NCI-H460 (cell line): ENCODE results near the gene CTNNA3. TPM values are rescaled to one million over a fixed set of nuclear protein-coding genes. Genes with fewer than 3 reads are reported as not detected.

Experiments
- DNase-seq: peaks from one replicate; pipeline ENCODE4 v3.0.0-alpha.2; 2016; ENCODE audit warnings: low read depth; ENCODE audit errors: extremely low read depth
- total RNA-seq: library from RNA; depleted of rRNA; stranded (reverse); fragments of >200 nt; shearing (Covaris generic); gene quantifications from 2 replicates; pipeline ENCODE4 v1.2.3, GENCODE V29; 2014

CTNNA3 gene
- total RNA-seq, 1 experiment from 2014 or later, result 0.47 TPM

GRCh38 chr10:66737241-66737640 is 958.8 kb downstream of the CTNNA3 start:
- DNase-seq, result no peak

GRCh38 chr10:66723608-66724400 is 972.2 kb downstream of the CTNNA3 start:
- no peak for DNase-seq

- DNase-seq, result no peak
Observed at GRCh38 chr10:66719483-66719882, 976.5 kb downstream of the CTNNA3 start.

- DNase-seq, result no peak
Observed at GRCh38 chr10:66717231-66717981, 978.6 kb downstream of the CTNNA3 start.

- DNase-seq, result no peak
Observed at GRCh38 chr10:66714741-66715140, 981.3 kb downstream of the CTNNA3 start.

GRCh38 chr10:66713387-66713786 is 982.6 kb downstream of the CTNNA3 start:
- no peak for DNase-seq

- no peak for DNase-seq
Observed at GRCh38 chr10:66698069-66698468, 997.9 kb downstream of the CTNNA3 start.

GRCh38 chr10:66695046-66695445 is 1000.9 kb downstream of the CTNNA3 start:
- DNase-seq, result no peak

- DNase-seq, result no peak
Observed at GRCh38 chr10:66684581-66684980, 1011.4 kb downstream of the CTNNA3 start.

GRCh38 chr10:66680886-66681285 is 1015.1 kb downstream of the CTNNA3 start:
- no peak for DNase-seq

GRCh38 chr10:66678521-66678920 is 1017.5 kb downstream of the CTNNA3 start:
- DNase-seq, result no peak

- no peak for DNase-seq
Observed at GRCh38 chr10:66673071-66673470, 1022.9 kb downstream of the CTNNA3 start.

- DNase-seq, result no peak
Observed at GRCh38 chr10:66671562-66671961, 1024.4 kb downstream of the CTNNA3 start.

GRCh38 chr10:66671064-66671463 is 1024.9 kb downstream of the CTNNA3 start:
- no peak for DNase-seq

- DNase-seq, result no peak
Observed at GRCh38 chr10:66656499-66656898, 1039.5 kb downstream of the CTNNA3 start.

- no peak for DNase-seq
Observed at GRCh38 chr10:66654861-66655260, 1041.1 kb downstream of the CTNNA3 start.

- DNase-seq, result no peak
Observed at GRCh38 chr10:66651308-66652082, 1044.5 kb downstream of the CTNNA3 start.

- no peak for DNase-seq
Observed at GRCh38 chr10:66649626-66650025, 1046.4 kb downstream of the CTNNA3 start.

GRCh38 chr10:66642217-66642616 is 1053.8 kb downstream of the CTNNA3 start:
- no peak for DNase-seq

GRCh38 chr10:66639371-66639770 is 1056.6 kb downstream of the CTNNA3 start:
- DNase-seq, result no peak
